Fibroblast of lung (primary cell): ENCODE results near the gene FEZF1. TPM values are rescaled to one million over a fixed set of nuclear protein-coding genes. Genes with fewer than 3 reads are reported as not detected.

Experiments
- DNase-seq, 2 donors: peaks; one replicate each; pipeline versions ENCODE4 v3.0.0 to v3.0.0-alpha.2; 2010; ENCODE audit warnings: low read depth in 2 of 2
- H2AFZ ChIP-seq: 2 replicates; pipeline ENCODE4 v1.5.1; 2012; ENCODE audit warnings: low read length, control low read depth, inconsistent platforms
- H3K27ac ChIP-seq: 2 replicates; pipeline ENCODE4 v1.5.1; 2011; ENCODE audit warnings: low read length, control low read depth; ENCODE audit not compliant: insufficient read depth
- H3K27me3 ChIP-seq: 2 replicates; pipeline ENCODE4 v1.5.1; 2011; ENCODE audit warnings: mild to moderate bottlenecking, low read length; ENCODE audit not compliant: control insufficient read depth, insufficient read depth
- H3K36me3 ChIP-seq: 2 replicates; pipeline ENCODE4 v1.5.1; 2011; ENCODE audit warnings: low read length; ENCODE audit not compliant: control insufficient read depth, insufficient read depth
- H3K4me1 ChIP-seq: 2 replicates; pipeline ENCODE4 v1.5.1; 2011; ENCODE audit warnings: low read length; ENCODE audit not compliant: control insufficient read depth, insufficient read depth; ENCODE audit errors: extremely low read depth
- H3K4me2 ChIP-seq: 2 replicates; pipeline ENCODE4 v1.5.1; 2011; ENCODE audit warnings: low read length, control low read depth; ENCODE audit not compliant: insufficient read depth; ENCODE audit errors: extremely low read depth
- H3K4me3 ChIP-seq, 4 experiments: fragments of 200-600 bp in 1 of 4; sonication (generic) in 1 of 4; replicated peaks in 1 of 4; 2 replicates each; pipeline ENCODE4 v1.5.1; 2011 to 2016; ENCODE audit warnings: low read length in 4 of 4, low read depth in 3 of 4, mild to moderate bottlenecking in 3 of 4, control low read depth in 2 of 4, inconsistent platforms in 1 of 4, mixed read lengths in 1 of 4; ENCODE audit not compliant: insufficient read depth in 1 of 4; ENCODE audit errors: control extremely low read depth in 1 of 4
- H3K79me2 ChIP-seq: 2 replicates; pipeline ENCODE4 v1.5.1; 2012; ENCODE audit warnings: mild to moderate bottlenecking, low read length, inconsistent platforms; ENCODE audit not compliant: control insufficient read depth, insufficient read depth
- H3K9ac ChIP-seq: 2 replicates; pipeline ENCODE4 v1.5.1; 2011; ENCODE audit warnings: mild to moderate bottlenecking, low read length, control low read depth; ENCODE audit not compliant: insufficient read depth
- H3K9me3 ChIP-seq: 2 replicates; pipeline ENCODE4 v1.5.1; 2012; ENCODE audit warnings: low read depth, low read length; ENCODE audit not compliant: control insufficient read depth, insufficient read depth
- H4K20me1 ChIP-seq: 2 replicates; pipeline ENCODE4 v1.5.1; 2011; ENCODE audit warnings: low read length; ENCODE audit not compliant: control insufficient read depth, insufficient read depth; ENCODE audit errors: extremely low read depth
- EZH2 ChIP-seq: IDR thresholded peaks from 2 replicates; pipeline ENCODE4 v1.5.1; 2012; ENCODE audit warnings: low read length, control low read depth, mild to moderate bottlenecking; ENCODE audit errors: missing control alignments
- polyA plus RNA-seq, 2 donors: library from polyadenylated mRNA; depleted of rRNA in 1 of 2; stranded (reverse) in 1 of 2; unstranded in 1 of 2; fragments of >200 nt; gene quantifications; 2 replicates each; pipeline ENCODE4 v1.2.1, GENCODE V29; 2011 to 2012; ENCODE audit warnings: missing spikeins in 1 of 2
- total RNA-seq: library from RNA; depleted of rRNA; stranded (reverse); fragments of >200 nt; gene quantifications from 2 replicates; pipeline ENCODE4 v1.2.1, GENCODE V29; 2014
- TF ChIP-seq, protein P1 (sequence below), 2 donors: IDR thresholded peaks in 1 of 2; conservative IDR thresholded peaks in 1 of 2; 1 replicate in 1 of 2; 2 replicates in 1 of 2; pipeline ENCODE4 v1.5.1; 2011 to 2012; ENCODE audit warnings: low read length in 2 of 2, control low read depth in 1 of 2, inconsistent platforms in 1 of 2, low read depth in 1 of 2, mild to moderate bottlenecking in 1 of 2

FEZF1 gene
- total and polyA plus RNA-seq, 2 donors (not counting 1 experiment from before 2014, with no cell fraction given): not detected

DNA sequence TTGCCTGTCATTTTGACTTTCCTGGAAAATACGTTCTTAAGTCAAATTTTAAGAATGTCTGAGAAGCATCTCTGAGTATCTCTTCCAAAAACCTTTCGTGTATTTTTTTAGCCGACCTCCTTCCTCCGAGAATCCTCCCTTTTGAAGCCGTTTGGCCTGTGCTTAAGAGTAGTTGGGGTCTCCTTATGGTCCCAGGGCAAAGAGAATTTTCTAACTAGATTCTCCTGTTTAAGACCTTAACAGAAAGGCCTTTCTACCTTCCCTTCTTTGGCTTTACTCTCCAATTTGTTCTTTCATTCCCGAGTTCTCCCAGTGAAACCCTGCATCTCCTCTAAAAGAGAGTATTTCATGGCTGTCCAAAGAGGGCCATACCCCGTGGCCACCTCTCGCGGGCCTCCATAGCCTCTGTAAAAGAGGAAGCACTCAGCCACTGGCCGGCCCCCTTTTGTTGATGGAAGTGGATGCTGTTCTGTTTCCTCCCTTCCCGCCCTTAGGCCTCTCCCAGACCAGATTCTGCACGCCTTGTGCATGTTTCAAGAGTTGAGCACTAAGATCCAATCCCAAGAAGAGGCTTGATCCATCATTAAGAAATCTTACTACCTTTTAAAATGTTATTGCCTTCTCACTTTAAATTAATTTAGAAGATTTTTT lies 6.6 kb upstream of the FEZF1 start:
- Histone ChIP-seq H3K9me3 (no peaks in the 10 kb centered on the region), H4K20me1 (no peaks in the 10 kb centered on the region), H3K27me3 (peaks cover 80% of the 10 kb centered on the region), H3K9ac (no peak overlapping the region), H3K4me3 (no peak overlapping the region), H3K36me3 (no peaks in the 10 kb centered on the region), H3K4me2 (peak overlapping the region; percentile 75), H3K27ac (no peak overlapping the region), H3K4me1 (no peaks in the 10 kb centered on the region), H3K79me2 (no peaks in the 10 kb centered on the region), H2AFZ (no peak overlapping the region)
- no peak for DNase-seq
- TF ChIP-seq, protein P1, sequence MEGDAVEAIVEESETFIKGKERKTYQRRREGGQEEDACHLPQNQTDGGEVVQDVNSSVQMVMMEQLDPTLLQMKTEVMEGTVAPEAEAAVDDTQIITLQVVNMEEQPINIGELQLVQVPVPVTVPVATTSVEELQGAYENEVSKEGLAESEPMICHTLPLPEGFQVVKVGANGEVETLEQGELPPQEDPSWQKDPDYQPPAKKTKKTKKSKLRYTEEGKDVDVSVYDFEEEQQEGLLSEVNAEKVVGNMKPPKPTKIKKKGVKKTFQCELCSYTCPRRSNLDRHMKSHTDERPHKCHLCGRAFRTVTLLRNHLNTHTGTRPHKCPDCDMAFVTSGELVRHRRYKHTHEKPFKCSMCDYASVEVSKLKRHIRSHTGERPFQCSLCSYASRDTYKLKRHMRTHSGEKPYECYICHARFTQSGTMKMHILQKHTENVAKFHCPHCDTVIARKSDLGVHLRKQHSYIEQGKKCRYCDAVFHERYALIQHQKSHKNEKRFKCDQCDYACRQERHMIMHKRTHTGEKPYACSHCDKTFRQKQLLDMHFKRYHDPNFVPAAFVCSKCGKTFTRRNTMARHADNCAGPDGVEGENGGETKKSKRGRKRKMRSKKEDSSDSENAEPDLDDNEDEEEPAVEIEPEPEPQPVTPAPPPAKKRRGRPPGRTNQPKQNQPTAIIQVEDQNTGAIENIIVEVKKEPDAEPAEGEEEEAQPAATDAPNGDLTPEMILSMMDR (conservative IDR thresholded peaks at IDR 0.05 in 1 of 2, IDR thresholded peaks at IDR 0.05 in 1 of 2; ENCODE audit: low read depth in 1 of 2, low read length in 2 of 2): no peak
- TF ChIP-seq EZH2: no peak

DNA sequence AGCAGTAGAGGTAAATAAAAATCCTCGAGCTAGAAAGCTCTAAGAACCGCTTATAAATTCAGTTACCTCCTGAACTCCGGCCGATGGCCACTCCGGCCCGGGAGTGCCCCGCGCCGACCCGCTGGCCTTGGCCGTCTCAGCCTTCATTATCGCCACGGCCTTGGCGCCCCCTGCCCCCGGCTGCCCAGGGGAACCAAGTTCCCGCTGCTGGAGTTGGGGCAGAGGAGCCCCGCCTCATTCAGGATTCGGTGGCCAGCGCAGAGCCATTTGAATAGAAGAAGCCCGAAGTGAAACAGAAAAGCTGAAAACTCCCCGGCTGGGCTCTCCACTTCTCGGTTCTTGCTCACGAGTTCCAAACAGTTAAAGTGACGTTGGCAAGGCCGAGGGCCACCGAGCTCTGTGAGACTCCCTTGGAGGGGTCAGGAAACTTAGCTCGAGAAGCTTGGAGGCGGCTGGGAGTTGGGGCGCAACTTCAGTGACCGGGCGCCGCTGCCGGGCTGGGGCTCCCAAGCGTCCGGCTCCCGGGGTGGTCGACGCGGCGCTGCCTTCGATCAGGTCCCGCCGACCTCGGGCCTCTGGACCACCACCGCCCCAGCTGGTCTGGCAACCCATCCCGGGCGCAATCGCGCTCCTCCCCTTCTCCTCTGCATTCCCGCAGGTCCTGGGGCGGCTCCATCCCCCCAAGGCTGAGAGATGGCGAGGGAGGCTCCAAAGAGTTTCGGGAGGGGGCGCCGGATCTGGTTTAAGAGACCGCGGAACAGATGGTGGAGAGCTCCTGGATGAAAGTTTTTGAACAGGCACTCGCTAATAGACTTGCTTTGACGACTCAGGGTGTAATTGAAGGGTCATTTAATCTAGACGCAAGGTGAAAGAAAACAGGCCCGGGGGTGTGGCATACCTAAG lies 5.8 kb upstream of the FEZF1 start:
- Histone ChIP-seq H3K9me3 (no peaks in the 10 kb centered on the region), H3K4me2 (peak overlapping the region; percentile 75), H2AFZ (no peak overlapping the region), H3K9ac (no peak overlapping the region), H3K27me3 (peaks cover 80% of the 10 kb centered on the region), H3K27ac (no peak overlapping the region), H3K4me1 (no peaks in the 10 kb centered on the region), H3K36me3 (no peaks in the 10 kb centered on the region), H3K4me3 (peak overlapping the region; percentile 20 to 48 (median 45)), H4K20me1 (no peaks in the 10 kb centered on the region), H3K79me2 (no peaks in the 10 kb centered on the region)
- TF ChIP-seq, protein P1 (conservative IDR thresholded peaks at IDR 0.05 in 1 of 2, IDR thresholded peaks at IDR 0.05 in 1 of 2; ENCODE audit: low read depth in 1 of 2, low read length in 2 of 2): no peak
- TF ChIP-seq EZH2: peak; percentile 92
- no peak for DNase-seq

DNA sequence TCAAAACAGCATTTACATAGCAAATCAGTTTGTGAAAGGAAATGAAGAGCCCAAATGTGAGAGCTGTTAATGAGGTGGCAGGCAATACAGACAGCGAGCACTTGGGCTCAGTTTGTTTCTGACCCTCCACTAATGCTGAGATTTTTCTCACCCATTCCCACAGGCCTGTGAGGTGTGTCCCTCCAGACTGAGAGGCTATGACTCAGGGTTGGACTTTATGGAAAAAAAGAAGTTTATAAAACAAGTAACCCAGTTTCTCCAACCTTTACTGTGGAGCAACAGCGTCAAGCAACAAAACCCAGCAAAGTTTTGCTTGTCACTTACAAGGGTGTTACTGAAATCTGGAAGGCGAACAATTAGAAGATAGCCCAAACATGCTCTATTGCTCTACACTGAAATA lies 4.9 kb upstream of the FEZF1 start:
- DNase-seq: no peak
- no peak overlapping the region for H3K4me2 ChIP-seq

More for the DNA sequence above, 4.9 kb upstream of the FEZF1 start:
- Histone ChIP-seq H3K79me2 (no peaks in the 10 kb centered on the region), H2AFZ (no peak overlapping the region), H3K4me3 (no peak overlapping the region), H3K4me1 (no peaks in the 10 kb centered on the region), H3K27ac (no peak overlapping the region), H3K9me3 (no peaks in the 10 kb centered on the region), H3K27me3 (peaks cover 79% of the 10 kb centered on the region), H3K9ac (no peak overlapping the region), H4K20me1 (no peaks in the 10 kb centered on the region), H3K36me3 (no peaks in the 10 kb centered on the region)
- TF ChIP-seq, protein P1 (conservative IDR thresholded peaks at IDR 0.05 in 1 of 2, IDR thresholded peaks at IDR 0.05 in 1 of 2; ENCODE audit: low read depth in 1 of 2, low read length in 2 of 2): no peak
- peak; percentile 18 for TF ChIP-seq EZH2
